K562 (cell line): ENCODE data around the gene FOCAD. TPM values are rescaled to one million over a fixed set of nuclear protein-coding genes. Genes with fewer than 3 reads are reported as not detected.

Experiments used
- ATAC-seq: fragments of 200-7000 bp; cut with Tn5 transposase; 3 replicates; pipeline ENCODE4 v1.9.1; 2020; ENCODE audit warnings: moderate library complexity
- BruUV-seq: library from RNA; stranded (reverse); fragments of 400-500 nt; replicated peaks from 2 replicates; lab custom pipeline; 2021; lab: Mats Ljungman, UMichigan
- CTCF ChIA-PET: fragments of 300-600 bp; formaldehyde crosslinking; extraction: SDS; loops from one replicate; lab custom pipeline; 2021; ENCODE audit warnings: low intra/inter-chr PET ratio; lab: Yijun Ruan, JAX
- POLR2A ChIA-PET: fragments of 300-600, 350-650 bp; sonication (Branson Sonifier 250); formaldehyde crosslinking; extraction: SDS; loops from one replicate; lab custom pipeline; 2021; ENCODE audit warnings: antibody characterized with exemption, inconsistent platforms; lab: Yijun Ruan, JAX
- DNase-seq, 4 experiments: peaks; one replicate each; pipeline versions ENCODE4 v3.0.0 to v3.0.0-alpha.2; 2011 to 2018; ENCODE audit warnings: low spot score in 3 of 4, mixed read lengths in 3 of 4; ENCODE audit errors: extremely low read depth in 1 of 4
- FAIRE-seq: peaks from 2 replicates; lab custom pipeline; 2011; peaks lifted over from hg19 to GRCh38; lab: Jason Lieb, UNC
- H2AFZ ChIP-seq: 2 replicates; pipeline ENCODE4 v1.6.0; 2011; ENCODE audit warnings: low read depth, low read length, control low read depth, inconsistent platforms
- H3K27ac ChIP-seq: fragments of 200-600 bp; 3 replicates; pipeline ENCODE4 v1.8.0; 2011; ENCODE audit warnings: low read depth, mild to moderate bottlenecking, control low read depth, inconsistent platforms, low read length, moderate library complexity, mixed read lengths; ENCODE audit errors: extremely low read depth
- H3K27me3 ChIP-seq, 2 experiments: fragments of 300-600 bp in 1 of 2; 2 replicates in 1 of 2; 3 replicates in 1 of 2; pipeline versions ENCODE4 v1.6.0 to v1.8.0; 2011; ENCODE audit warnings: inconsistent platforms in 2 of 2, low read length in 2 of 2, mild to moderate bottlenecking in 1 of 2, mixed read lengths in 1 of 2, moderate library complexity in 1 of 2; ENCODE audit not compliant: control insufficient read depth in 2 of 2, insufficient read depth in 2 of 2
- H3K36me3 ChIP-seq: fragments of 300-600 bp; 3 replicates; pipeline ENCODE4 v1.8.0; 2011; ENCODE audit warnings: mild to moderate bottlenecking, low read length, inconsistent platforms; ENCODE audit not compliant: control insufficient read depth, insufficient read depth
- H3K4me1 ChIP-seq, 2 experiments: fragments of 200-600 bp in 1 of 2; replicated peaks in 1 of 2; 2 replicates in 1 of 2; 3 replicates in 1 of 2; pipeline versions ENCODE4 v1.5.1 to v1.8.0; 2011; ENCODE audit warnings: inconsistent platforms in 2 of 2, low read length in 2 of 2, mild to moderate bottlenecking in 1 of 2, mixed read lengths in 1 of 2, moderate library complexity in 1 of 2; ENCODE audit not compliant: control insufficient read depth in 2 of 2, insufficient read depth in 2 of 2
- H3K4me2 ChIP-seq: 2 replicates; pipeline ENCODE4 v1.6.1; 2011; ENCODE audit warnings: low read length, control low read depth, inconsistent platforms, mixed read lengths; ENCODE audit not compliant: insufficient read depth
- H3K4me3 ChIP-seq: fragments of 200-600 bp; sonication (generic), shearing (Covaris generic); 2 replicates; pipeline ENCODE4 v1.5.1; 2016; ENCODE audit warnings: control low read depth, inconsistent platforms
- H3K79me2 ChIP-seq: fragments of 200-600 bp; 3 replicates; pipeline ENCODE4 v1.8.0; 2011; ENCODE audit warnings: low read length, inconsistent platforms; ENCODE audit not compliant: control insufficient read depth, insufficient read depth
- H3K9ac ChIP-seq, 2 experiments: 2 replicates each; pipeline versions ENCODE4 v1.6.0 to v1.6.1; 2011; ENCODE audit warnings: low read depth in 2 of 2, low read length in 2 of 2, control low read depth in 1 of 2, inconsistent platforms in 1 of 2, mild to moderate bottlenecking in 1 of 2, mixed read lengths in 1 of 2; ENCODE audit not compliant: insufficient read depth in 1 of 2
- H3K9me1 ChIP-seq: one replicate; pipeline ENCODE4 v1.6.0; 2011; ENCODE audit warnings: inconsistent platforms, mild to moderate bottlenecking, low read length, moderate library complexity; ENCODE audit not compliant: control insufficient read depth, insufficient read depth
- H3K9me3 ChIP-seq: replicated peaks from 2 replicates; pipeline ENCODE4 v1.5.1; 2011; ENCODE audit warnings: low read depth, low read length, inconsistent platforms; ENCODE audit not compliant: control insufficient read depth, insufficient read depth
- H4K20me1 ChIP-seq: replicated peaks from 2 replicates; pipeline ENCODE4 v1.6.1; 2011; ENCODE audit warnings: low read length, inconsistent platforms, mixed read lengths; ENCODE audit not compliant: control insufficient read depth, insufficient read depth
- BRF1 ChIP-seq: IDR thresholded peaks from 3 replicates; pipeline ENCODE4 v1.6.1; 2011; ENCODE audit warnings: borderline replicate concordance, mild to moderate bottlenecking; ENCODE audit not compliant: insufficient read length; ENCODE audit errors: extremely low read depth
- DLX4 ChIP-seq: fragments of 250-450 bp; sonication (Bioruptor Pico); IDR thresholded peaks from 2 replicates; pipeline ENCODE4 v1.6.1; 2021; ENCODE audit warnings: mild to moderate bottlenecking
- KAT8 ChIP-seq: fragments of 450-650 bp; IDR thresholded peaks from 2 replicates; pipeline ENCODE4 v1.6.1; 2016; ENCODE audit warnings: low read depth, mild to moderate bottlenecking
- LEF1 ChIP-seq: fragments of 450-650 bp; IDR thresholded peaks from 2 replicates; pipeline ENCODE4 v1.6.1; 2016; ENCODE audit warnings: mild to moderate bottlenecking
- SMAD3 ChIP-seq: fragments of 450-650 bp; formaldehyde crosslinking; conservative IDR thresholded peaks from 2 replicates; pipeline ENCODE4 v1.4.0; 2020; ENCODE audit warnings: mild to moderate bottlenecking
- WGBS: fragments of 100-300 bp; shearing (Covaris generic); methylation state at CpG from one replicate; pipeline ENCODE4 v1.1.6; 2016; ENCODE audit warnings: low coverage, mixed read lengths; ENCODE audit not compliant: insufficient coverage; ENCODE audit errors: missing lambda C conversion rate; 5-methylcytosine and 5-hydroxymethylcytosine counted together
- in situ Hi-C: fragments of 300-500 bp; cut with MboI; formaldehyde crosslinking; loops from 4 replicates; pipeline ENCODE4 v1.15.0; 2018; ENCODE audit warnings: inconsistent platforms, mixed read lengths
- intact Hi-C: fragments of 100-400 bp; cut with micrococcal nuclease; formaldehyde crosslinking; loops from 2 replicates; pipeline ENCODE4 v1.14.2; 2022
- polyA plus RNA-seq, 8 experiments: library from polyadenylated mRNA; depleted of rRNA in 4 of 8; stranded (reverse) in 5 of 8; unstranded in 3 of 8; fragments of >200 nt; fragmentation: Nextera tagmentation in 2 of 8; fragmentation: Illumina TruSeq in 1 of 8; extraction: Ambion mirVana in 2 of 8; extraction: Trizol in 1 of 8; gene quantifications; 2 replicates each; pipeline versions ENCODE4 v1.2.1 to v1.2.3, GENCODE V29; 2011 to 2014; ENCODE audit warnings: inconsistent platforms in 1 of 8, missing spikeins in 1 of 8
- total RNA-seq, 7 experiments: library from RNA; depleted of rRNA in 6 of 7; stranded (reverse); fragments of >200 nt in 6 of 7; fragmentation: Illumina TruSeq in 2 of 7; extraction: Trizol in 2 of 7; gene quantifications; 2 replicates each; pipeline versions ENCODE4 v1.2.1 to v1.2.3, GENCODE V29; 2011 to 2021; ENCODE audit warnings: low replicate concordance in 1 of 7
- TF ChIP-seq, protein P1 (sequence below): fragments of 450-650 bp; IDR thresholded peaks from 2 replicates; pipeline ENCODE4 v1.6.1; 2017; ENCODE audit warnings: antibody characterized with exemption, mild to moderate bottlenecking

FOCAD gene
- total and polyA plus RNA-seq, 9 of the 15 experiments (the other 6 are each of a cell fraction or from before 2014, with no cell fraction given) = 0.13 to 2.4 (median 1.6) TPM

GRCh38 chr9:20740929-20741582 is 57.0 kb downstream of the FOCAD start:
- intact Hi-C loops (no loop called here), in situ Hi-C loops (no loop called here)
- Histone ChIP-seq H3K4me1 (no peaks in the 10 kb centered on the region), H3K27me3 (no peaks in the 10 kb centered on the region), H2AFZ (no peak overlapping the region), H3K4me3 (no peak overlapping the region), H3K79me2 (no peaks in the 10 kb centered on the region), H3K4me2 (no peak overlapping the region), H3K9ac (no peak overlapping the region), H3K9me1 (no peaks in the 10 kb centered on the region), H3K27ac (no peak overlapping the region), H4K20me1 (no peaks in the 10 kb centered on the region), H3K36me3 (no peaks in the 10 kb centered on the region), H3K9me3 (no peaks in the 10 kb centered on the region)
- CTCF ChIA-PET = no interaction called here
- FAIRE-seq = no peak
- TF ChIP-seq DLX4 (CRISPR knock-in tag) (no peak), BRF1 (no peak), LEF1 (no peak), KAT8 (no peak), SMAD3 (CRISPR knock-in tag) (no peak)
- TF ChIP-seq, protein P1, sequence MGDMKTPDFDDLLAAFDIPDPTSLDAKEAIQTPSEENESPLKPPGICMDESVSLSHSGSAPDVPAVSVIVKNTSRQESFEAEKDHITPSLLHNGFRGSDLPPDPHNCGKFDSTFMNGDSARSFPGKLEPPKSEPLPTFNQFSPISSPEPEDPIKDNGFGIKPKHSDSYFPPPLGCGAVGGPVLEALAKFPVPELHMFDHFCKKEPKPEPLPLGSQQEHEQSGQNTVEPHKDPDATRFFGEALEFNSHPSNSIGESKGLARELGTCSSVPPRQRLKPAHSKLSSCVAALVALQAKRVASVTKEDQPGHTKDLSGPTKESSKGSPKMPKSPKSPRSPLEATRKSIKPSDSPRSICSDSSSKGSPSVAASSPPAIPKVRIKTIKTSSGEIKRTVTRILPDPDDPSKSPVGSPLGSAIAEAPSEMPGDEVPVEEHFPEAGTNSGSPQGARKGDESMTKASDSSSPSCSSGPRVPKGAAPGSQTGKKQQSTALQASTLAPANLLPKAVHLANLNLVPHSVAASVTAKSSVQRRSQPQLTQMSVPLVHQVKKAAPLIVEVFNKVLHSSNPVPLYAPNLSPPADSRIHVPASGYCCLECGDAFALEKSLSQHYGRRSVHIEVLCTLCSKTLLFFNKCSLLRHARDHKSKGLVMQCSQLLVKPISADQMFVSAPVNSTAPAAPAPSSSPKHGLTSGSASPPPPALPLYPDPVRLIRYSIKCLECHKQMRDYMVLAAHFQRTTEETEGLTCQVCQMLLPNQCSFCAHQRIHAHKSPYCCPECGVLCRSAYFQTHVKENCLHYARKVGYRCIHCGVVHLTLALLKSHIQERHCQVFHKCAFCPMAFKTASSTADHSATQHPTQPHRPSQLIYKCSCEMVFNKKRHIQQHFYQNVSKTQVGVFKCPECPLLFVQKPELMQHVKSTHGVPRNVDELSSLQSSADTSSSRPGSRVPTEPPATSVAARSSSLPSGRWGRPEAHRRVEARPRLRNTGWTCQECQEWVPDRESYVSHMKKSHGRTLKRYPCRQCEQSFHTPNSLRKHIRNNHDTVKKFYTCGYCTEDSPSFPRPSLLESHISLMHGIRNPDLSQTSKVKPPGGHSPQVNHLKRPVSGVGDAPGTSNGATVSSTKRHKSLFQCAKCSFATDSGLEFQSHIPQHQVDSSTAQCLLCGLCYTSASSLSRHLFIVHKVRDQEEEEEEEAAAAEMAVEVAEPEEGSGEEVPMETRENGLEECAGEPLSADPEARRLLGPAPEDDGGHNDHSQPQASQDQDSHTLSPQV = no peak
- peak in 2 of 4 experiments; percentile 0 to 1 for DNase-seq
- POLR2A ChIA-PET = no interaction called here
- no peak for ATAC-seq
- no TSS peak for BruUV-seq
- WGBS = 21% methylated on average over 2 of the region's 2 CpGs
